ENCODE measurements around the gene MYO5B. TPM values are rescaled to one million over a fixed set of nuclear protein-coding genes. Genes with fewer than 3 reads are reported as not detected.

Gene MYO5B
- total and polyA plus RNA-seq, 9 of the 15 experiments (the other 6 are each of a cell fraction or from before 2014, with no cell fraction given): 0.07 to 0.42 (median 0.28) TPM

DNA sequence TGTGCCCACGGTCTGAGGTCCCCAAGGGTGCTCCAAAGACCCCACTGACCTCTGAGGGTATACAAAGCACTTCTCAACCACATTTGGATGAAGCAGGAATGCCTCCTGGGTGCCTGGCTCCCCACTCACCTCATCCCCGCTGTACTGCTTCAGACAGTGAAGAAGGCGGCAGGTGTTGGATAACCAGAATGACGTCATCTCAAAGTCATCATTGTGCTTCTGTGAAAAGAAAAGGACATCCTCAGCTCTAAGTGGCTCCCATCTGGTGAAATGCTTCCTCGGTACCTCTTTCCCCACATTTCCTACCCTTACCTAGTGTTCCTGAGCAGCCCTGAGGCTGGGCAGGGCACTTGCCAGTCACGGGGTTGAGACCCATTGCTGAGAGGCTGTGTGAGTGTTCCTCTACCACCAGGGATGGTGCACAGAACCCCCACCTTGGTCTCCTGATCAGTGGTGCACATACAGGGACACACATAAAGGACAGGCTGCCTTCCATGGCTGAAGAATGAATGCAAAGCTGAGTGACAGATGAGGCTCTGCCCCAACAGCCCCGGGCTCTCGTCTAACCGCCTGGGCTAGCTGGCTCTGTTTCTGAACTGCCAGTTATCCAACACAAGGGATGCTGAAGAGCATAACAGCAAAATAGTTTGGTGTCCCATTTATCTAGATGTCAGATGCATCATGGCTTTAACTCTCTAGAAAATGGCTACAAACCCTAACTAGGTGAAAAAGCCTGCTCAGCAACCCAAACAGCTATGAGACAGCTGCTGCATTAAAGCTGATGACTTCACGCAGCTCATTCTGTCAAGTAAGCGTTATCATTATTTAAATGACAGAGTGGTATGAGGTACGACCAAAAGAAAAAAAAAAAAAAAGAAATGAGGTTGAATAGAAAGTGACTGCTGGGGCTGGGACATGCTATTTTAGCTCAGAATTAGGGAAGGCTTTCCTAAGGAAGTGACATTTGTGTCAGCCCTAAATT is 353.4 kb downstream of the MYO5B start (continued):
- TF ChIP-seq, protein P1, sequence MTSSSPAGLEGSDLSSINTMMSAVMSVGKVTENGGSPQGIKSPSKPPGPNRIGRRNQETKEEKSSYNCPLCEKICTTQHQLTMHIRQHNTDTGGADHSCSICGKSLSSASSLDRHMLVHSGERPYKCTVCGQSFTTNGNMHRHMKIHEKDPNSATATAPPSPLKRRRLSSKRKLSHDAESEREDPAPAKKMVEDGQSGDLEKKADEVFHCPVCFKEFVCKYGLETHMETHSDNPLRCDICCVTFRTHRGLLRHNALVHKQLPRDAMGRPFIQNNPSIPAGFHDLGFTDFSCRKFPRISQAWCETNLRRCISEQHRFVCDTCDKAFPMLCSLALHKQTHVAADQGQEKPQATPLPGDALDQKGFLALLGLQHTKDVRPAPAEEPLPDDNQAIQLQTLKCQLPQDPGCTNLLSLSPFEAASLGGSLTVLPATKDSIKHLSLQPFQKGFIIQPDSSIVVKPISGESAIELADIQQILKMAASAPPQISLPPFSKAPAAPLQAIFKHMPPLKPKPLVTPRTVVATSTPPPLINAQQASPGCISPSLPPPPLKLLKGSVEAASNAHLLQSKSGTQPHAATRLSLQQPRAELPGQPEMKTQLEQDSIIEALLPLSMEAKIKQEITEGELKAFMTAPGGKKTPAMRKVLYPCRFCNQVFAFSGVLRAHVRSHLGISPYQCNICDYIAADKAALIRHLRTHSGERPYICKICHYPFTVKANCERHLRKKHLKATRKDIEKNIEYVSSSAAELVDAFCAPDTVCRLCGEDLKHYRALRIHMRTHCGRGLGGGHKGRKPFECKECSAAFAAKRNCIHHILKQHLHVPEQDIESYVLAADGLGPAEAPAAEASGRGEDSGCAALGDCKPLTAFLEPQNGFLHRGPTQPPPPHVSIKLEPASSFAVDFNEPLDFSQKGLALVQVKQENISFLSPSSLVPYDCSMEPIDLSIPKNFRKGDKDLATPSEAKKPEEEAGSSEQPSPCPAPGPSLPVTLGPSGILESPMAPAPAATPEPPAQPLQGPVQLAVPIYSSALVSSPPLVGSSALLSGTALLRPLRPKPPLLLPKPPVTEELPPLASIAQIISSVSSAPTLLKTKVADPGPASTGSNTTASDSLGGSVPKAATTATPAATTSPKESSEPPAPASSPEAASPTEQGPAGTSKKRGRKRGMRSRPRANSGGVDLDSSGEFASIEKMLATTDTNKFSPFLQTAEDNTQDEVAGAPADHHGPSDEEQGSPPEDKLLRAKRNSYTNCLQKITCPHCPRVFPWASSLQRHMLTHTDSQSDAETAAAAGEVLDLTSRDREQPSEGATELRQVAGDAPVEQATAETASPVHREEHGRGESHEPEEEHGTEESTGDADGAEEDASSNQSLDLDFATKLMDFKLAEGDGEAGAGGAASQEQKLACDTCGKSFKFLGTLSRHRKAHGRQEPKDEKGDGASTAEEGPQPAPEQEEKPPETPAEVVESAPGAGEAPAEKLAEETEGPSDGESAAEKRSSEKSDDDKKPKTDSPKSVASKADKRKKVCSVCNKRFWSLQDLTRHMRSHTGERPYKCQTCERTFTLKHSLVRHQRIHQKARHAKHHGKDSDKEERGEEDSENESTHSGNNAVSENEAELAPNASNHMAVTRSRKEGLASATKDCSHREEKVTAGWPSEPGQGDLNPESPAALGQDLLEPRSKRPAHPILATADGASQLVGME (CRISPR knock-in tag; IDR thresholded peaks at IDR 0.05): no peak
- TF ChIP-seq TAF1 (IDR thresholded peaks at IDR 0.05; ENCODE audit: control insufficient read depth, extremely low read depth, insufficient read depth, low read length, severe bottlenecking) (no peak), C11orf30 (IDR thresholded peaks at IDR 0.05; ENCODE audit: low read depth) (peak; percentile 16; the same call in 1 of the 2 replicates), ATF7 (IDR thresholded peaks at IDR 0.05) (peak; percentile 90), PCBP2 (IDR thresholded peaks at IDR 0.05; ENCODE audit: low read depth, low read length, poor library complexity, severe bottlenecking) (no peak), MAFK (IDR thresholded peaks at IDR 0.05; ENCODE audit: low read length) (no peak), ZEB2 (IDR thresholded peaks at IDR 0.05) (no peak), BRD9 (IDR thresholded peaks at IDR 0.05; ENCODE audit: low read depth, partially characterized antibody) (no peak), SMAD1 (IDR thresholded peaks at IDR 0.05; ENCODE audit: low read depth, low read length, partially characterized antibody) (no peak)
- TF ChIP-seq, protein P2, sequence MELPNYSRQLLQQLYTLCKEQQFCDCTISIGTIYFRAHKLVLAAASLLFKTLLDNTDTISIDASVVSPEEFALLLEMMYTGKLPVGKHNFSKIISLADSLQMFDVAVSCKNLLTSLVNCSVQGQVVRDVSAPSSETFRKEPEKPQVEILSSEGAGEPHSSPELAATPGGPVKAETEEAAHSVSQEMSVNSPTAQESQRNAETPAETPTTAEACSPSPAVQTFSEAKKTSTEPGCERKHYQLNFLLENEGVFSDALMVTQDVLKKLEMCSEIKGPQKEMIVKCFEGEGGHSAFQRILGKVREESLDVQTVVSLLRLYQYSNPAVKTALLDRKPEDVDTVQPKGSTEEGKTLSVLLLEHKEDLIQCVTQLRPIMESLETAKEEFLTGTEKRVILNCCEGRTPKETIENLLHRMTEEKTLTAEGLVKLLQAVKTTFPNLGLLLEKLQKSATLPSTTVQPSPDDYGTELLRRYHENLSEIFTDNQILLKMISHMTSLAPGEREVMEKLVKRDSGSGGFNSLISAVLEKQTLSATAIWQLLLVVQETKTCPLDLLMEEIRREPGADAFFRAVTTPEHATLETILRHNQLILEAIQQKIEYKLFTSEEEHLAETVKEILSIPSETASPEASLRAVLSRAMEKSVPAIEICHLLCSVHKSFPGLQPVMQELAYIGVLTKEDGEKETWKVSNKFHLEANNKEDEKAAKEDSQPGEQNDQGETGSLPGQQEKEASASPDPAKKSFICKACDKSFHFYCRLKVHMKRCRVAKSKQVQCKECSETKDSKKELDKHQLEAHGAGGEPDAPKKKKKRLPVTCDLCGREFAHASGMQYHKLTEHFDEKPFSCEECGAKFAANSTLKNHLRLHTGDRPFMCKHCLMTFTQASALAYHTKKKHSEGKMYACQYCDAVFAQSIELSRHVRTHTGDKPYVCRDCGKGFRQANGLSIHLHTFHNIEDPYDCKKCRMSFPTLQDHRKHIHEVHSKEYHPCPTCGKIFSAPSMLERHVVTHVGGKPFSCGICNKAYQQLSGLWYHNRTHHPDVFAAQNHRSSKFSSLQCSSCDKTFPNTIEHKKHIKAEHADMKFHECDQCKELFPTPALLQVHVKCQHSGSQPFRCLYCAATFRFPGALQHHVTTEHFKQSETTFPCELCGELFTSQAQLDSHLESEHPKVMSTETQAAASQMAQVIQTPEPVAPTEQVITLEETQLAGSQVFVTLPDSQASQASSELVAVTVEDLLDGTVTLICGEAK (IDR thresholded peaks at IDR 0.05): no peak
- TF ChIP-seq, protein P2 (CRISPR knock-in tag; IDR thresholded peaks at IDR 0.05): no peak
